Kidney epithelial cell (primary cell): ENCODE results near the gene ADGRV1. TPM values are rescaled to one million over a fixed set of nuclear protein-coding genes. Genes with fewer than 3 reads are reported as not detected.
"Not testable (repeated sequence)": the region's sequence is repeated elsewhere in the genome, so short reads cannot be mapped to it uniquely, and the experiment has no call there.

ENCODE experiments used
- DNase-seq: peaks from one replicate; pipeline ENCODE4 v3.0.0-alpha.2; 2010; ENCODE audit warnings: low read depth
- H3K27me3 ChIP-seq: 2 replicates; pipeline ENCODE4 v1.6.0; 2011; ENCODE audit warnings: low read length; ENCODE audit not compliant: control insufficient read depth, insufficient read depth
- H3K36me3 ChIP-seq: 2 replicates; pipeline ENCODE4 v1.5.1; 2011; ENCODE audit warnings: low read length; ENCODE audit not compliant: control insufficient read depth, insufficient read depth
- H3K4me3 ChIP-seq: 2 replicates; pipeline ENCODE4 v1.5.1; 2011; ENCODE audit warnings: low read depth, mild to moderate bottlenecking, control low read depth, low read length
- CTCF ChIP-seq: IDR thresholded peaks from 2 replicates; pipeline ENCODE4 v1.5.1; 2011; ENCODE audit warnings: mild to moderate bottlenecking, moderate library complexity, low read length, control low read depth, inconsistent platforms; ENCODE audit not compliant: insufficient read depth, poor library complexity, severe bottlenecking
- total RNA-seq: library from RNA; depleted of rRNA; stranded (reverse); fragments of >200 nt; gene quantifications from 2 replicates; pipeline ENCODE4 v1.2.3, GENCODE V29; 2015

Gene ADGRV1
- total RNA-seq, 1 donor from 2014 or later, result 3.5 TPM

DNA sequence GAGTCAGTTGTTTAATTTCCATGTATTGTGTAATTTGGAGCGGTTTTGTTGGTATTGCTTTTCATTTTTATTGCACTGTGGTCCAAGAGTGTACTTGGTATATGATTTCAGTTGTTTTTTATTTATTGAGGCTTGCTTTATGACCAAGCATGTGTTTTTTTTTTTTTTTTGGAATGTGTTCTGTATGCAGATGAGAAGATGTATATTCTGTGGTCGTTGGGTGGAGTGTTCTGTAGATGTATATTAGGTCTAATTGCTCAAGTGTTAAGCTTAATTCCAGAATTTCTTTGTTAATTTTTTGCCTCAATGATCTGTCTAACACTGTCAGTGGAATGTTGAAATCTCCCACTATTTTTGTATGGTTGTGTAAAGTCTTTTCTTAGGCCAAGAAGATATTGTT lies 23.4 kb downstream of the ADGRV1 start:
- no peak for TF ChIP-seq CTCF
- no peaks in the 10 kb centered on the region for H3K36me3 ChIP-seq
- H3K27me3 ChIP-seq, result no peaks in the 10 kb centered on the region
- DNase-seq, result no peak
- H3K4me3 ChIP-seq, result no peak overlapping the region

- Histone ChIP-seq H3K36me3 (no peaks in the 10 kb centered on the region), H3K27me3 (no peaks in the 10 kb centered on the region), H3K4me3 (no peak overlapping the region)
- no peak for TF ChIP-seq CTCF
- DNase-seq, result no peak
Measured at GRCh38 chr5:90585337-90585986, 26.9 kb downstream of the ADGRV1 start.

GRCh38 chr5:90586469-90586868 lies 27.9 kb downstream of the ADGRV1 start:
- no peak for DNase-seq
- no peaks in the 10 kb centered on the region for H3K27me3 ChIP-seq
- no peaks in the 10 kb centered on the region for H3K36me3 ChIP-seq
- H3K4me3 ChIP-seq, result no peak overlapping the region
- no peak for TF ChIP-seq CTCF

GRCh38 chr5:90590170-90590569 lies 31.6 kb downstream of the ADGRV1 start:
- Histone ChIP-seq H3K4me3 (no peak overlapping the region), H3K36me3 (no peaks in the 10 kb centered on the region), H3K27me3 (no peaks in the 10 kb centered on the region)
- no peak for TF ChIP-seq CTCF
- DNase-seq, result no peak

DNA sequence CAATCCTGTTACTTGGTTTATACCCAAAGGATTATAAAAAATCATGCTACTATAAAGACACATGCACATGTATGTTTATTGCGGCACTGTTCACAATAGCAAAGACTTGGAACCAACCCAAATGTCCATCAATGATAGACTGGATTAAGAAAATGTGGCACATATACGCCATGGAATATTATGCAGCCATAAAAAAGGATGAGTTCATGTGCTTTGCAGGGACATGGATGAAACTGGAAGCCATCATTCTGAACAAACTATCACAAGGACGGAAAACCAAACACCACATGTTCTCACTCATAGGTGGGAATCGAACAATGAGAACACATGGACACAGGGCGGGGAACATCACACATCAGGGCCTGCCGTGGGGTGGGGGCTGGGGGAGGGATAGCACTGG lies 34.5 kb downstream of the ADGRV1 start:
- H3K4me3 ChIP-seq, DNase-seq, H3K36me3 ChIP-seq, H3K27me3 ChIP-seq: not testable (repeated sequence)

GRCh38 chr5:90595766-90596165 lies 37.2 kb downstream of the ADGRV1 start:
- not testable (repeated sequence) for H3K4me3 ChIP-seq, DNase-seq, H3K36me3 ChIP-seq, H3K27me3 ChIP-seq

DNA sequence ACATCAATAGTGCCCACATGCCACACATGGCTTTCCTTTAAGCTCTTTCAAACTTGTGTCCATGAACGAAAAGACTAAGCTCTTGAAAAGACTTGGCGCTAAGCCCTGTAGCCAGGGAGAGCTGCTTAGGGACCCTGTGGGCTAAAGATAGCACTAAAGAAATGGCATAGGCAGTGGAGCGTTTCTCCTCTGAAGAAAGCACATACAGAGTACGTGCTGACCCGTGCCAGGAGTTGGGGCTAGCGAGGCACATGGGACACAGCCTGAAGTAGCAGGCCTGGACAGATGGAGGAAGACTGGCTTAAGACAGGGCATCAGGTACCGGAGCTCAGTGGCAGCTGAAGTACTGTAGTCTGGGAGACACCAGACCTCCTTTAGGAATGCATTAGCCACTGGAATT lies 39.7 kb downstream of the ADGRV1 start:
- no peaks in the 10 kb centered on the region for H3K36me3 ChIP-seq

DNA sequence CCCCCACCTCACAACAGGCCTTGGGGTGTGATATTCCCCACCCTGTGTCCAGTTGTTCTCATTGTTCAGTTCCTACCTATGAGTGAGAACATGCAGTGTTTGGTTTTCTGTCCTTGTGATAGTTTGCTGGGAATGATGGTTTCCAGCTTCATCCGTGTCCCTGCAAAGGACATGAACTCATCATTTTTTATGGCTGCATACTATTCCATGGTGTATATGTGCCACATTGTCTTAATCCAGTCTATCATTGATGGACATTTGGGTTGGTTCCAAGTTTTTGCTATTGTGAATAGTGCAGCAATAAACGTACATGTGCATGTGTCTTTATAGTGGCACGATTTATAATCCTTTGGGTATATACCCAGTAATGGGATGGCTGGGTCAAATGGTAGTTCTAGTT lies 41.7 kb downstream of the ADGRV1 start:
- not testable (repeated sequence) for H3K36me3 ChIP-seq, H3K27me3 ChIP-seq, DNase-seq, H3K4me3 ChIP-seq

More for the DNA sequence above, 39.7 kb downstream of the ADGRV1 start:
- DNase-seq, result no peak
- Histone ChIP-seq H3K4me3 (no peak overlapping the region), H3K27me3 (no peaks in the 10 kb centered on the region)
- no peak for TF ChIP-seq CTCF
